HG02623 (cell line): ENCODE data around the gene HNF1B.
A peak's percentile ranks its signal among the peaks of the same experiment; 100 is the strongest.

Experiments used
- ATAC-seq: cut with Tn5 transposase; IDR thresholded peaks from one replicate; pipeline ENCODE4 v1.9.1; 2021; ENCODE audit warnings: moderate library complexity; ENCODE audit not compliant: unreplicated experiment

The HNF1B gene

DNA sequence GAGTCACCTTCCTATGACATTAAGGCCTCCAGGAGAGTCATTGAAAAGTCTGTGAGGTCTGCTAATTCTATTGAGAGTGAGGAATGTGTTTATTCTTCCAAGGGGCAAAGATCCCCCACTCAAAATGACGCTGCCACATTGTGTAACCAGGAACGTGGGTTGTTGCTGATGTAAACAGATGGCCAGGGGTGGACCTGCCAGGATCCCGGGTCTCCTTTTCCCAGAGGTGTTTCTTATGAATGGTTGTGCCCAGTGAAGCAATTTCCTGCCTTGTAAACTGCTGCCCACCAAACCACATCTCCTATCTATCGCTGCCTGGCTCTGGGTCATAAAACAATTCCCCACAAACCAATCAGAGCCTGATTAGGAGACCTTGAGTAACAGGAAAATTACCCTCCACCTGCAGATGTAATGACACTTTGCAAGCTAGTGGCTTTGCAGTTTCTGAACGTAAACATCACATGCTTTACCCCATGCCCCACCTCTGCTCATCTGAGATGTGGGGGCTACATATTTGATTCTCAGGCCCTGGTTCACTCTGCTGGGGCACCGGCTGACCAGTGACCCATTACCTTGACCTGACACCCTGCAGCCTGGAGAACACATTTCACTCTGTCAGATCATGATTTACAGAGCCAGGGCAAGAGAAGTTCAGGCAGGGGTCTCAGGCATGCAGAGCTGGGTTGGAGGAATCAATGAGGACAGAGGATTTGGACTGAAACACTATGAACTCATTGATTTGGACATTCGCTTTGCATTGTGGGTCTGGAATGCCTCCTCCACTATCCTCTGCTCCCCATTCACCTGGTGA is 68.5 kb downstream of the HNF1B start:
- no peak for ATAC-seq

DNA sequence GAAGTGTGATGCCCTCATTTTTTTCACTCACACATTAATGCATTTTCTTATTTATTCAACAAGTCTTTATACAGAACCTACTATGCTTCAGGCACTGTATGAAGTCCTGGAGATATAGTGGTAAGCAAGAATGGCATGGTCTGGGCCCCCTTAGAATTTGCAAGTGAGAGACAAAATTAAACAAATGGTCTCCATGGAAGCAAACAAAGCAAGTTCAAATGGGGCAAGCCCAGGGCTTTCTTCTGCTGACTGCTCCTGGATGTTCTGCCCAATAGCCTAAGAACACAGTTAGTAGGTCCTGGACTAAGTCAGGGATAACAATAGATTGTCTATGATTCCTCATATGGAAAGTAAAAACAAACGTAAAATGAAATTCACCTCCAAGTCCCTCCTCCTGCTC is 70.3 kb downstream of the HNF1B start:
- ATAC-seq, result no peak

DNA sequence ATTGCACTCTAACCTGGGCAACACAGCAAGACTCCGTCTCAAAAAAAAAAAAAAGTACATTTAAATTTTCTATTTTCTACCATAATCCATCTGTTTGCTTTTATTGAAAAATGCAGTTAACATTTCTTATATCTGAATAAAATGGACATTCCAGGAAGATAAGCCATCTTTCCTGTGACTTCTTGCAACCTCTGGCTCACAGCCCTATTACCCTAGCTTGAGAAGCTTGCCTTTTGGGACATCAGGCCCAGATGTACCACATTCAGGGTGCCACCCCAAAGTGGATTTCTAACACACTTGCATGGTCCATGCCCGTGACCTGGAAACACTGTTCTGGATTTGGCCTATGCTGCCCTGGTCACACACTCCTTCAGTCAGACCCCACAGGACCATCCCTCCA is 71.5 kb downstream of the HNF1B start:
- ATAC-seq, result no peak

DNA sequence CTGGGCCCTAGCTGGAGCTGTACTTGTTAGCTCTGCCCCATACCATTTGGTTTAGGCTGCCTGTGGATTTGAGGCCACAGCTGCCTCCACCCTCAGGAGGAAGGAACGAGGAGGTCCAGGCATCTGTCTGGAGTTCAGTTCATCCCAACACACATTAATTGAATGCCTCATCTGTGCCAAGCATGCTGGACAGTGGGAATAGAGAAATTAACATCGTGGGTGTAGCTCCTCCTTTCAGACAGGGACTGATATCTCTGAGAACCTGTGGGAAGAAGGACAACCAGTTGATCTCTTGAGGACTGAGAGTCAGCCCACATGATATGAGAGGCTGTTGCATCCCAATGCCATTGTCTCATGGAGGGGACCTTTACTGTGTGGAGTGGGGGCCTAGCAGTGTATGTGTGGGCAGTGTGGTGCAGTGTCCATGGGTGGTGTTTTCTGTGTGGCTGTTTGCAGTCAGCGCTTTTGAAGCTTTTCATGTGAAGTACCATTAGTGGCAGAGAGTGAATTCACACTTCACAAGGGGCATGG is 72.2 kb downstream of the HNF1B start:
- ATAC-seq, result no peak

DNA sequence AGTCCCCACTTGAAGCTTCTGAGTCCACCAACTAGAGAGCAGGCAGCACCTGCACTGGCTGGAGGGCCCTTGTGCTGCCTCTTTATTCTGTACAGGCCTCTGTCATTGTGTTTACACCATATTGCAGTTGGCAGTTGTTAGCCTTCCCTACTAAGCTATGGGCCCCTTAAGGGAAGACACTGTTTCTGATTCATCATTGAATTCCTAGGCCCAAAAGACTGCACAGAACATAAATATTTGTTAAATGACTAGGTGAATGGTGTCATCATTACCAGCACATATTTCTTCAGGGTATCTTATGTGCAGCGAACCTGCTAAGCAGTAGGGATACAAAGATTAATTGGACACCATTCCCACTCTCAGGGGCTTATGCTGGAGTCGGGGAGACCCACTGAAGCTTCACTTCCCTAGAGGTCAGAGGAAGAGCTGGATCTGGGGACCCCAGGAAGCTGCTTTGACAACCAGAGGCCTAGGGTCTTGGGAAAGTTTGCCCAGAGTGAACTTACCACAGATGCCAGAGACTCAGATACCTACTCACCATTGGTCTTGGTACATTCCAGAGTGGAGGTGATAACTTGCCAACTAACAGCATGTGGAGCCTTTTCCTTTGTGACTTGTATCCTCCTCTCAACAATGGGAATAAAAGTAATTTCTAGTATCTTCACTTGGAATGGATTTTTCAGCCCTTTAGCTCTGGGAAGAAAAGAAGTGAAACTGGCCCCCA is 72.9 kb downstream of the HNF1B start:
- ATAC-seq, result no peak

DNA sequence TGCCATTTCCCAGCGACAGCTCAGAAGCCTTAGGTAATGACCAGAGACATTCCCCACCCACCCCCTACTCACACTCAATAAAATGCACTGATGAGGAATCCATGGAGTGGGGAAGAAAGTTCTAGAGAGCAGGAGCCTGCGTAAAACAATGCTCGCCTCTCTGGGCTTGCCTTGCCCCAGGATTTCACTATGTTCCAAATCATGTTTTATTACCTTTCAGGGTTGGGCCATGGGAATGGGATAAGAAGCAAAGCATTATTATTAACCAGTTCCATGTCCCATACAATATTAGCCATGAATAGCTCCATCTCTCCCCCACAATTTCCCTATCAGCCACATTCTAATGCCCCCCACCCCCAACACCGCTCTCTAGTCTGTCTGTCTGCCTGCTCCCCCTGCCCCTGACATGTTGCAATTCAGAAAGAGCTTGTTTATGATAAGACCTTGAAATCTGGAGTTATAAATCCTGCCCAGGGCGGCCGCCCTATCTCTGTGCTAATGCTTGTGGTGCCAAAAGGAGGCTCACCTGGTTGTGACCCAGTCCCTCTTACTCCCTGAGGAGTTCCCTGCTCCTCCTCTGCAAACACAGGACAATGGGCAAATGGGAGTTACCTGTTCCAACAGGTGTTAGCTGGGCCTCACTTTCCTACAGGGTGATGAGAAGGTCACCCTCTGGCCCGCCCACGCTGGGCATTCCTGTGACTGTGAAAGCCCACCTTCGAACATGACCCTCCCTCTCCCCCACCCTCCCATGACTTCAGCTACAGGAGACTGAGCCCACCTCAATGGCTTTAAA is 73.6 kb downstream of the HNF1B start:
- ATAC-seq, result no peak

DNA sequence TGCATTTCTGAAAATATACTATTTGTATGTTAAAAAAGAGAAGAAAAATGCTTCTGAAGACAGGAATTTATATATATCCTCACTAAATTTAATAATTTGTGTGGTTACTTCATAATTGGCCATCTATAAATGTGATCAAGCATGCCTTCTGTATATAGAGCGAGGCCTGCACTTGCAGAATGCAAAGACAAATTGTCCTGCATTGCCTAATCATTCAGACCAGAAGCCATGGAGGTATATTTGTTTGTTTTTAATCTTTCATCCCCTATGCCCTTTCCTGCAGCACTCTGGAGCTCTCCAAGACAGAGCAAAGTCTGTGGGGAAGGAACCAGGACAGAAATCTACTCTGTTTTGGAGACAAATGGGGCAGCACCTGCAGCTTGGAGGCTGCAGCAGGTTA is 77.8 kb downstream of the HNF1B start:
- no peak for ATAC-seq

DNA sequence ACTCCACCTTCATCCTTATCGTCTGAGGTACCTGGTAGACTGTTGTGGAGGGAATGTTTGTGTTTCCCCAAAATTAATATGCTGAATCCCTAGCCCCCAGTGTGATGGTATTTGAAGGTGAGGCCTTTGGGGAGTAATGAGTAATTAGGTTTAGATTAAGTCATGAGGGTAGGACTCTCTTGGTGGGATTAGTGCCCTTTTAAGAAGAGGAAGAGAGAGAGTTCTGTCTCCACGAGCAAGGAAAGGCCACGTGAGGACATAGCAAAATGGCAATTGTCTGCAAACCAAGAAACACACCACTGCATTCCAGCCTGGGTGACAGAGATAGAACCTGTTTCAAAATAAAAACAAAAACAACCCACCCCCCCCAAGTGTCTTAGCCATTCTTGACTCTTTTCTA is 80.6 kb downstream of the HNF1B start:
- no peak for ATAC-seq

DNA sequence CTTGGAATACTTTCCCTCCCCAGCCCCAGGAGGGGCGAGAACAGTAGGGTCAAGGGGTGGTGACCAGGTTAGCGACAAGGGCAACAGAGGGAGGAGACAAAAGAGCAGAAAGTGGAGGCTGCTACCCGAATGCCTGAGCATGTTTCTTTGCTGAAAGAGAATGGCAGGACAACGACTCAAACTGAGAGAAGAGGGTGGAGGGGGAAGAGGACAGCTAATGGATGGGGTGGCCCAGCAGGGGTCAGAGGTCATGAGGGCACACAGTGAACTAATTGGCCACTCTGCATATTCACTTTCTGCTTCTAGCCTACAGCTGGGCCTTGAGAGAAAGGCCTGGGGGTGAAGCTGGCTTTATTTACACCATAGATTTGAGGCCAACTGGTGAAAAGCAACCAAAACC is 82.5 kb downstream of the HNF1B start:
- no peak for ATAC-seq

DNA sequence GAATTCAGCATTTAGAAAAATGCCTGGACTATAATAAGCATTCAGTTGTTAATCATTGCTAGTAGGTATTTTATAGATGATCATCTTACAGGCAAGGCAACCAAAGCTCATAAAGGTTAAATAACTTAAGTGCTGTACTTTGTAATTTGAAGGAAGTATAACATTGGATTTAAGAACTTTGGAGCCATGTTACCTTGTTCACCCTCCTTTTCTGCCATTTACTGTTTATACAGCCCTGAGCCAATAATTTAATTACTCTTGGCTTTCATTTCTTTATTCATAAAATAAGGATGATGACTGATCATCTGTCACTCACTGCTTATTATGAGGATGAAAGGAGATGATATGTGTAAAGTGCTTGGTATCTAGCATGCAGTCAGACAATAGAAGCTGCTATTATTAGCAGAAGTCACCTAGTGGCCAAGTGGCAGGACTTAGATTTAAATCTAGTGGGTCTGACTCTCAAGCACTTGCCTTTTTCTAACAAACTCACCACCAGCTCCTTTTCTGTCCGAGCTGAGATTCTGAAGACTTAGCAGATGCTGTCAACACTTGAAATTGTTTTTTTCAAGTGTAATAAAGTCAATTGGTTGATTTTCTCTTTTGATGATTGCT is 83.4 kb downstream of the HNF1B start:
- ATAC-seq, result no peak

DNA sequence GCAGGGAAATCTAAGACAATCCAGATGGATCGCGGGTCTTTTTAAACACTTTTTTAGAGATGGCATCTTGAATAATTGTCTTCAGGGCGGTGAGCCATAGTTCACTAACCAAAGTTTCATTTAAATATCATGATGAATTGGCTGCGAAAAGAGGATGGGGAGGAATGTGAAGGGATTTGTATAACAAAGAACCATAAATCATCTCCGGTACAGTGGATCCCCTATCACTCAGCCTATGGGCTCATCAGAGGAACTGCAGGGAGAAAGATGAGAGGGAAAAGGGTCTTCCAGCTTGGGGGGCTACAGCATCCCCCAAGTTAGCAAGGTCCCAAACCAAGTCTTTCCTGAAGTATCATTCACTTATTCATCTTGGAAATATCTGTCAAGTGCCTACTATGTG is 84.9 kb downstream of the HNF1B start:
- ATAC-seq, result no peak

DNA sequence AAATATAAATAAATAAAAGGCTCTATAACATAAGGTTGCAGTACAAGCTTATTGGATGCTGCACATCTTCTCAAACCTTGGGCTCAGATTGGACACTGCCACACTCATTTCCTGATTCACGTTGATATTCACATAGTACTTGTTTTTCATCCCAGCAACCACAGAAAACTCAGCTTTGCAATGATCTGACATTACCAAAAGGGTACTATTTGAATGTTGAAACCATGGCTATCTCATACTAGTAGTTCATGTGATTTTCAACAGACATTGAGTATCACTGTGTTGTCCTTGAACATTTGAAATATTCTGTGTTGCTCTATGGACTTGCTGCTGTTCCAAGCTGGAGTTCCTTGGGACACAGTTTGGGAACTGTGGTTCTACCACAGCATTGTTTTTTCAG is 87.7 kb downstream of the HNF1B start:
- ATAC-seq, result no peak

DNA sequence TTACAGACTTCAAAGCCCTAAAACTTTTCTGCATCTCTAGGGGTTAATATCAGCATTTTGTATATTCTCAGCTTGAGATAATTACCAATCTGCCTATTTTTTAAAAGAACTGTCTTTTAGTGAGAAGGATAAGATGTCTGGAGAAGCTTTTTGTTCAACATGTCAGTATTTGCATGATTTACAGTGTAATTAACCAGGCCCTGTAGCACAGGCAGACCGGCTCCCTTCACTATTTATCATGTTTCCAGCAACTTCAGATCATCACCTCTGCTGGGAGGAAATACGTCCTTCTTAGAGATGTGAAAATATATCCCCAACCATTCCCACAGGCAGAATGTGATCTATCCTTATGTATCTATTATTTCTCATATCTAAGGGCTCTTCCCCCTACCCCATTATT is 93.0 kb downstream of the HNF1B start:
- no peak for ATAC-seq

DNA sequence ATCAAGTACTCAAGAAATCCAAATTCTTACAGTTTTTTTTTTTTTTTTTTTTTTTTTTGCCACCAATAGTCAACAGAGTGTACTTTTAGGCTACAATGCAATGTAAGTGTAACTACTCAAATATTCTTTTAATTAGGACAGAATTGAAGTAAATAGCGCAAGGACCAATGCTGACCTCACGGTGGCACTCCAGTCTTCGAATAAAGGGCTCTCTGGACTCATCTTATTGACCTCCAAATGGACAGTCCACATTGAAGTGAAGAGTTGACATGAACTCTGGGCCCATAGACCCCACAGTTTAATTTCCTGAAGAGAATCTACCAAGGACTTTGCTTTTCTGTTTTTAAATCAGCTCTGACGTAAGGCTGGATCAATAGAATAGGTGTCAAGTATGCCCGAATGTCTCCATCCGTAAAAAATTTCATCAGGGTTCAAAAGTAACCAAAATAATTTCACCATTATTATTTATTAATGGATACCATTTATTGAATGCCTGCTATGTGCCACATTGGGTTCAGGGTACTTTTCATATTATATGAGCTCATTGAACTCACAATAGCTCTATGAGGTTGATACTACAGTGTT is 94.3 kb downstream of the HNF1B start:
- ATAC-seq, result no peak

DNA sequence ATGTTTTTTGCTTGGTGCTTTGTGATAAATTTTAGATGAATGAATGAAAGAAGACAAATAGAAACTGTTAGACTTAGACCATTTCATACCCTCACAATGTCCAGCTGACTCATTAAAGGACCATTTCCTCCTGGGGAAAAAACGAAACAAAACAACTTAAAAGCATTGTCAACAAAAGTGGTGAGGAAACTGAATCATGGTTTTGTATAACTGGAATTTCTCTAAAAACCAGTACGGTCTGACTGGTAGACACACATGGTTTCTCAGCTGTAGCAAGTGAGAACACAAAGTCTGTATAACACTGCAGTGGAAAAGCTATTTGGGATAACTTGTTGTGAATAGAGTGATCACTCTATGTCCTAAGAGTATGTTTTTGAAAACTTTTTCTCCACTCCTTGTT is 96.3 kb downstream of the HNF1B start:
- no peak for ATAC-seq

DNA sequence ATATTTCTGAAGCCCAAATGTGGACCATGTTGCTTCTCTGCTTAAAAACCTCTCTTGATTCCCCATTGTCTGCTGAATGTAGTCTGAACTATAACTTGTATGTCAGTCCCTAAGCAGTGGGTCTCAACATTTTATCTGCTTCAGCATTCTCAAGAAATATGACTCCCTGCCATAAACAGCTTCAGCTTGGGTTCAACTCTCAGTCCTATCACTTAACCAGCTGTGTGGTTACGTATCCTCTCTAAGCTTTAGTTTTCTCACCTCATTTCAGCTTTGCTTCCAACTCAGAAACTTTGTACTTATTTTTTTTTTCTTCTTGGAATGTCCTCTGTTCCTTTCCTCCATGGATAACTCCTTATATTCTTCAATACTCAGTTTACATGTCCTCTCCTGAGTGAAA is 97.0 kb downstream of the HNF1B start:
- no peak for ATAC-seq

DNA sequence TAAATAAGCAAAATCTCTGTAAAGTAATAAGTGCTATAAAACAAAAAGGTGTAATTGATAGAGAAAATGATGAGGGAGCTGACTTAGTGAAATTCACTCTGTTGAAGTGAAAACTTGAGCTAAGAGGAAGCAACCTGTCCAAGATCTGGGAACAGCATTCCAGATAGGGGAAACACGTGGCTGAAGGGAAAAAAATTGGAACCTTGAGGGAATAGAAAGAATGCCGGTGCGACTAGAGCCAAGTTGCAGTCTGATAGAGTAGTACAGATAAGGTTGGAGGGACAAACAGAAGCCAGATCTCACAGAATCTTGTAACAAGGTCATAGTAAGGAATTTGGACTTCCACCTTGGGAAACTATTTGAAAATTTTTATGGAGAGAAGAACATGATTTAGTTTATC is 101.0 kb downstream of the HNF1B start:
- no peak for ATAC-seq

DNA sequence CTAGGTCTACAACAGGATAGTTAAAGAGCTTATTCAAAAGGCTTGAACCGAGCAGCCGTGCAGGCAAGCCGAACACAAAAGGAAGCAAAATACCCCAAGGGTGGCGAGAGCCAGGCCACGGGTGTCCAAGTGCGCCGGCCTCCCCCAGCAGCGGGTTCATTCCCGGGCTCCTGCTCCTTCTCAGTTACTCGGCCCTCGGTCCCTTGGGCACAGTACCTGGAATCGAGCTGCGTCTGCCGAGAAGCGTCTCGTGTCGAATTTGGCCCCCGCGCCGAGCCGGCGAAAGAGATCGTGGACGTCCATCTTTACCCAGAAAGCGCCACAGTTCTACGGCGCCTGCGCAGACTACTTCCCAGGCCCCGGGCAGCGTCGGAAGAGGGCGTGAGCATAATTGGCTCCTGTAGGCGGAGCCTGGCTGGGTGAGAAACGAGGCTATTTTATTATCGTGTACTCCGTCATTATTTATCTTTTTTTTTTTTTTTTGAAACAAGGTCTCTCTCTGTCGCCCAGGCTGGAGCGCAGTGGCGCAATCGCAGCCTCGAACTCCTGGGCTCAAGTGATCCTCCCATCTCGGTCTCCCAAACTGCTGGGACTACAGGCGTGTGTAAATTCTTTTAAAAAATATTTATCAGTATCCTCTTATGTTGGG is 101.6 kb downstream of the HNF1B start, which contains the start of gene DDX52:
Gene DDX52, minus strand, starts transcription at position 329 of the 649 bp plus-strand sequence. Its CDS starts 26 bp downstream, at position 303.
- peak; percentile 83 for ATAC-seq

DNA sequence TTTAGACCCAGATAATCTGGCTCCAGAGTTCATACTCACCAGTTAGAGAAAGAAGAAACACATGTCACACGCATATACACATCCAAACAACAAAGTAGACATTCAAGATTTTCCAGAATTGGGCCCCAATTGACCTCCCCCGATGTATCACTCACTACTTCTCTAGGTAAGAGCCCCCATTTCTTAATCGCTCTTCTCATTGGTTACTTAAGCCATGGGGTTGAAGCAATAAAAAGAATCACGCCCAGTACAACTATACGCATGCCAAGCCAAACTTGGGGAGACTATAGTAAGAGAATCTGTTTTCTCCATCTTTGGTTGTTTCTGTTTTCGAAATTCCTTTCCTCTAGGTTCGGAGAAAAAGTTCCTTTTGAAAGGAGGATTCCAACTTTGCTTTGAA is 102.2 kb downstream of the HNF1B start:
- ATAC-seq, result no peak

DNA sequence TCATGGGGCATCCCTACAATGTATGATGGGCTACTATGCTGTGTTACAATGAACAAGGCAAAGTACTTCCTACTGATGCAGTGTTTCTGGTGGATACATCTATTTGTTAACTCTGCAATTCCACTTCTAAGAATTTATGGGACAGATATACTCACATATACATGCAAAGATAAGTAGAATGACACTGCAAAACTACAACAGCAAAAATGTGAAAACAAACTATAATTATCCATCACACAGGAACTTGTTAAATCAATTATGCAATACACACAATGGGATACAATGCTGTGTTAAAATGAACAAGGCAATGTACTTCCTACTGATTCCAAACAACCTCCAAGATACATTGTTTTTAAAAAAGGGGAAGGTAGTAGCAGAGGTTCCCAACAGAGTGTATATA is 104.8 kb downstream of the HNF1B start:
- ATAC-seq, result no peak
